ENCODE results near the gene LSR. TPM values are rescaled to one million over a fixed set of nuclear protein-coding genes. Genes with fewer than 3 reads are reported as not detected.

LSR gene
- total RNA-seq, 4 donors from 2014 or later, result 36.5 to 85.3 (median 61.8) TPM

GRCh38 chr19:35274323-35274722 lies 25.5 kb downstream of the LSR start:
- Histone ChIP-seq H3K9me3 (no peaks in the 10 kb centered on the region), H3K4me1 (peaks cover 8 to 9% of the 10 kb centered on the region in 2 donors), H3K27me3 (no peaks in the 10 kb centered on the region), H3K36me3 (peaks cover 49 to 59% of the 10 kb centered on the region in 2 donors), H3K4me3 (replicated peaks in 1 of 3) (no peak overlapping the region), H3K27ac (no peak overlapping the region)
- WGBS, 2 donors, result 87 to 97% methylated on average over 5 of the region's 5 CpGs
- TF ChIP-seq POLR2A (IDR thresholded peaks at IDR 0.05) (no peak), CTCF (IDR thresholded peaks at IDR 0.05) (no peak)
- intact Hi-C loops (cut with DNase I), result loop anchor here (10.0 kb wide), 1 partner anchor 330 kb away; no protein-coding TSS in a partner anchor
- DNase-seq, result no peak

GRCh38 chr19:35276706-35277281 lies 28.0 kb downstream of the LSR start:
- H3K36me3 ChIP-seq, result peaks cover 43% of the 10 kb centered on the region in 2 donors
- no peak overlapping the region for H3K4me3 ChIP-seq (replicated peaks in 1 of 3)
- intact Hi-C loops (cut with DNase I), result loop anchor here (5.0 to 10.0 kb wide), 2 partner anchors 71 to 328 kb away; partner anchors contain the start of gene FFAR1
- H3K9me3 ChIP-seq, result no peaks in the 10 kb centered on the region
- no peak overlapping the region for H3K27ac ChIP-seq
- no peak for TF ChIP-seq POLR2A (IDR thresholded peaks at IDR 0.05)
- WGBS, 2 donors, result 94 to 95% methylated on average over 19 to 25 of the region's 28 CpGs
- peaks cover 11 to 17% of the 10 kb centered on the region in 2 donors for H3K4me1 ChIP-seq
- DNase-seq, result no peak
- H3K27me3 ChIP-seq, result no peaks in the 10 kb centered on the region

GRCh38 chr19:35278578-35279284 lies 29.9 kb downstream of the LSR start:
- Histone ChIP-seq H3K9me3 (no peaks in the 10 kb centered on the region), H3K36me3 (peaks cover 31 to 37% of the 10 kb centered on the region in 2 donors), H3K27me3 (no peaks in the 10 kb centered on the region), H3K4me3 (replicated peaks in 1 of 3) (no peak overlapping the region), H3K27ac (no peak overlapping the region), H3K4me1 (peaks cover 11 to 17% of the 10 kb centered on the region in 2 donors)
- DNase-seq, result no peak
- WGBS, 2 donors, result 92 to 96% methylated on average over 28 to 41 of the region's 45 CpGs
- intact Hi-C loops (cut with DNase I), result loop anchor here (5.0 to 10.0 kb wide), 2 partner anchors 69 to 326 kb away; partner anchors contain the start of gene FFAR1
- no peak for TF ChIP-seq POLR2A (IDR thresholded peaks at IDR 0.05)
- no peak for TF ChIP-seq CTCF (IDR thresholded peaks at IDR 0.05)

GRCh38 chr19:35279374-35279773 lies 30.6 kb downstream of the LSR start:
- H3K27me3 ChIP-seq, result no peaks in the 10 kb centered on the region
- H3K27ac ChIP-seq, result peak overlapping the region in 1 of 3 donors; percentile 28
- WGBS, 2 donors, result 83 to 90% methylated on average over 11 of the region's 11 CpGs
- DNase-seq, result no peak
- H3K4me1 ChIP-seq, result peaks cover 11 to 17% of the 10 kb centered on the region in 2 donors
- intact Hi-C loops (cut with DNase I), result loop anchor here (5.0 to 10.0 kb wide), 2 partner anchors 68 to 325 kb away; partner anchors contain the start of gene FFAR1
- H3K9me3 ChIP-seq, result no peaks in the 10 kb centered on the region
- TF ChIP-seq POLR2A (IDR thresholded peaks at IDR 0.05) (no peak), CTCF (IDR thresholded peaks at IDR 0.05) (no peak)
- peaks cover 27 to 33% of the 10 kb centered on the region in 2 donors for H3K36me3 ChIP-seq
- no peak overlapping the region for H3K4me3 ChIP-seq (replicated peaks in 1 of 3)

- intact Hi-C loops (cut with DNase I), result loop anchor here (5.0 to 10.0 kb wide), 2 partner anchors 67 to 325 kb away; partner anchors contain the start of gene FFAR1
- H3K36me3 ChIP-seq, result peaks cover 27 to 33% of the 10 kb centered on the region in 2 donors
These were observed 31.4 kb downstream of the LSR start for GRCh38 chr19:35279985-35280821.

More at GRCh38 chr19:35279985-35280821, 31.4 kb downstream of the LSR start:
- H3K27me3 ChIP-seq, result no peaks in the 10 kb centered on the region
- no peak for TF ChIP-seq CTCF (IDR thresholded peaks at IDR 0.05)
- TF ChIP-seq POLR2A (IDR thresholded peaks at IDR 0.05), result no peak
- DNase-seq, result peak; percentile 87 to 90
- H3K4me1 ChIP-seq, result peaks cover 11 to 17% of the 10 kb centered on the region in 2 donors
- H3K4me3 ChIP-seq (replicated peaks in 1 of 3), result no peak overlapping the region
- H3K9me3 ChIP-seq, result no peaks in the 10 kb centered on the region
- 49 to 55% methylated on average over 8 to 12 of the region's 12 CpGs for WGBS, 2 donors
- H3K27ac ChIP-seq, result peak overlapping the region in 2 of 3 donors; percentile 28 to 41
